Kidney epithelial cell (primary cell): ENCODE results near the gene KIF6. TPM values are rescaled to one million over a fixed set of nuclear protein-coding genes. Genes with fewer than 3 reads are reported as not detected.

ENCODE experiments used
- DNase-seq: peaks from one replicate; pipeline ENCODE4 v3.0.0-alpha.2; 2010; ENCODE audit warnings: low read depth
- H3K27me3 ChIP-seq: 2 replicates; pipeline ENCODE4 v1.6.0; 2011; ENCODE audit warnings: low read length; ENCODE audit not compliant: control insufficient read depth, insufficient read depth
- H3K36me3 ChIP-seq: 2 replicates; pipeline ENCODE4 v1.5.1; 2011; ENCODE audit warnings: low read length; ENCODE audit not compliant: control insufficient read depth, insufficient read depth
- H3K4me3 ChIP-seq: 2 replicates; pipeline ENCODE4 v1.5.1; 2011; ENCODE audit warnings: low read depth, mild to moderate bottlenecking, control low read depth, low read length
- total RNA-seq: library from RNA; depleted of rRNA; stranded (reverse); fragments of >200 nt; gene quantifications from 2 replicates; pipeline ENCODE4 v1.2.3, GENCODE V29; 2015
- TF ChIP-seq, protein P1 (sequence below): IDR thresholded peaks from 2 replicates; pipeline ENCODE4 v1.5.1; 2011; ENCODE audit warnings: mild to moderate bottlenecking, moderate library complexity, low read length, control low read depth, inconsistent platforms; ENCODE audit not compliant: insufficient read depth, poor library complexity, severe bottlenecking

The KIF6 gene
- total RNA-seq, 1 donor from 2014 or later: 0.33 TPM

- TF ChIP-seq, protein P1, sequence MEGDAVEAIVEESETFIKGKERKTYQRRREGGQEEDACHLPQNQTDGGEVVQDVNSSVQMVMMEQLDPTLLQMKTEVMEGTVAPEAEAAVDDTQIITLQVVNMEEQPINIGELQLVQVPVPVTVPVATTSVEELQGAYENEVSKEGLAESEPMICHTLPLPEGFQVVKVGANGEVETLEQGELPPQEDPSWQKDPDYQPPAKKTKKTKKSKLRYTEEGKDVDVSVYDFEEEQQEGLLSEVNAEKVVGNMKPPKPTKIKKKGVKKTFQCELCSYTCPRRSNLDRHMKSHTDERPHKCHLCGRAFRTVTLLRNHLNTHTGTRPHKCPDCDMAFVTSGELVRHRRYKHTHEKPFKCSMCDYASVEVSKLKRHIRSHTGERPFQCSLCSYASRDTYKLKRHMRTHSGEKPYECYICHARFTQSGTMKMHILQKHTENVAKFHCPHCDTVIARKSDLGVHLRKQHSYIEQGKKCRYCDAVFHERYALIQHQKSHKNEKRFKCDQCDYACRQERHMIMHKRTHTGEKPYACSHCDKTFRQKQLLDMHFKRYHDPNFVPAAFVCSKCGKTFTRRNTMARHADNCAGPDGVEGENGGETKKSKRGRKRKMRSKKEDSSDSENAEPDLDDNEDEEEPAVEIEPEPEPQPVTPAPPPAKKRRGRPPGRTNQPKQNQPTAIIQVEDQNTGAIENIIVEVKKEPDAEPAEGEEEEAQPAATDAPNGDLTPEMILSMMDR: no peak
- Histone ChIP-seq H3K36me3 (no peaks in the 10 kb centered on the region), H3K27me3 (no peaks in the 10 kb centered on the region), H3K4me3 (no peak overlapping the region)
- DNase-seq: no peak
Observed at GRCh38 chr6:39646751-39647420, 78.3 kb downstream of the KIF6 start.

GRCh38 chr6:39642270-39642669 lies 82.9 kb downstream of the KIF6 start:
- TF ChIP-seq, protein P1: no peak
- no peak overlapping the region for H3K4me3 ChIP-seq
- no peaks in the 10 kb centered on the region for H3K36me3 ChIP-seq
- no peaks in the 10 kb centered on the region for H3K27me3 ChIP-seq
- DNase-seq: no peak

GRCh38 chr6:39638126-39638822 lies 86.9 kb downstream of the KIF6 start:
- no peaks in the 10 kb centered on the region for H3K27me3 ChIP-seq
- no peak overlapping the region for H3K4me3 ChIP-seq
- no peak for DNase-seq
- no peaks in the 10 kb centered on the region for H3K36me3 ChIP-seq
- TF ChIP-seq, protein P1: no peak

- Histone ChIP-seq H3K27me3 (no peaks in the 10 kb centered on the region), H3K36me3 (no peaks in the 10 kb centered on the region), H3K4me3 (no peak overlapping the region)
- no peak for DNase-seq
- TF ChIP-seq, protein P1: no peak
Observed at GRCh38 chr6:39634646-39635341, 90.4 kb downstream of the KIF6 start.

DNA sequence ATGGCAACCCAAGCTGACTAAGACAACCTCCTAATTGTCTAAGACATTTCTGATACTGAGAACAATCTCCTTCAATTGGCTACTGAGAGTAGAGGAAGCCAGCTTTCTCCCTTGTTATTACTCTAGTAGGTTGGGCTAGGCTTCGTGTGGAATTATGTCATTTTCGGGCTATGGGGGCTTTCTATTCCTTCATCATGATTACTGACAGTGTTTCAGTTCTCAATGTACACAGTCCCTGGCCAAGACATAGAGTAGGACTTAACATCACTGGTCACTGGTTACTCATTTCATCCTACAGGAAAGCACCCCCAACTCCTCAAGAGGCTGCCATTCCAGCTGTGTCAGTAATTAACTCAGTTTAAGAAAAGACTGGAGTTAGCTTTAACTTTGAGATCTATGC lies 100.0 kb downstream of the KIF6 start:
- H3K4me3 ChIP-seq: no peak overlapping the region
- TF ChIP-seq, protein P1: no peak
- H3K27me3 ChIP-seq: no peaks in the 10 kb centered on the region
- H3K36me3 ChIP-seq: no peaks in the 10 kb centered on the region
- no peak for DNase-seq
